ENCODE measurements around the gene PCMTD2. TPM values are rescaled to one million over a fixed set of nuclear protein-coding genes. Genes with fewer than 3 reads are reported as not detected.

Gene PCMTD2
- total and polyA plus RNA-seq, 10 of the 15 experiments (the other 5 are each of a cell fraction or from before 2014, with no cell fraction given): 6.8 to 36.8 (median 16.5) TPM

- peak; percentile 69 for TF ChIP-seq KLF5 (IDR thresholded peaks at IDR 0.05; ENCODE audit: partially characterized antibody)
- 0 out of 2 replicates have a peak, but pooled peaks have one; percentile 9 for TF ChIP-seq TAF1 (IDR thresholded peaks at IDR 0.05; ENCODE audit: borderline replicate concordance, low read depth, low read length)
- no peak for TF ChIP-seq ZZZ3 (IDR thresholded peaks at IDR 0.05; ENCODE audit: control insufficient read depth, insufficient read length, low read depth)
- TF ChIP-seq ESRRA (IDR thresholded peaks at IDR 0.05; ENCODE audit: low read length): no peak
- no peak for TF ChIP-seq MEF2B (IDR thresholded peaks at IDR 0.05; ENCODE audit: partially characterized antibody, poor library complexity, severe bottlenecking)
- TF ChIP-seq, protein P1, sequence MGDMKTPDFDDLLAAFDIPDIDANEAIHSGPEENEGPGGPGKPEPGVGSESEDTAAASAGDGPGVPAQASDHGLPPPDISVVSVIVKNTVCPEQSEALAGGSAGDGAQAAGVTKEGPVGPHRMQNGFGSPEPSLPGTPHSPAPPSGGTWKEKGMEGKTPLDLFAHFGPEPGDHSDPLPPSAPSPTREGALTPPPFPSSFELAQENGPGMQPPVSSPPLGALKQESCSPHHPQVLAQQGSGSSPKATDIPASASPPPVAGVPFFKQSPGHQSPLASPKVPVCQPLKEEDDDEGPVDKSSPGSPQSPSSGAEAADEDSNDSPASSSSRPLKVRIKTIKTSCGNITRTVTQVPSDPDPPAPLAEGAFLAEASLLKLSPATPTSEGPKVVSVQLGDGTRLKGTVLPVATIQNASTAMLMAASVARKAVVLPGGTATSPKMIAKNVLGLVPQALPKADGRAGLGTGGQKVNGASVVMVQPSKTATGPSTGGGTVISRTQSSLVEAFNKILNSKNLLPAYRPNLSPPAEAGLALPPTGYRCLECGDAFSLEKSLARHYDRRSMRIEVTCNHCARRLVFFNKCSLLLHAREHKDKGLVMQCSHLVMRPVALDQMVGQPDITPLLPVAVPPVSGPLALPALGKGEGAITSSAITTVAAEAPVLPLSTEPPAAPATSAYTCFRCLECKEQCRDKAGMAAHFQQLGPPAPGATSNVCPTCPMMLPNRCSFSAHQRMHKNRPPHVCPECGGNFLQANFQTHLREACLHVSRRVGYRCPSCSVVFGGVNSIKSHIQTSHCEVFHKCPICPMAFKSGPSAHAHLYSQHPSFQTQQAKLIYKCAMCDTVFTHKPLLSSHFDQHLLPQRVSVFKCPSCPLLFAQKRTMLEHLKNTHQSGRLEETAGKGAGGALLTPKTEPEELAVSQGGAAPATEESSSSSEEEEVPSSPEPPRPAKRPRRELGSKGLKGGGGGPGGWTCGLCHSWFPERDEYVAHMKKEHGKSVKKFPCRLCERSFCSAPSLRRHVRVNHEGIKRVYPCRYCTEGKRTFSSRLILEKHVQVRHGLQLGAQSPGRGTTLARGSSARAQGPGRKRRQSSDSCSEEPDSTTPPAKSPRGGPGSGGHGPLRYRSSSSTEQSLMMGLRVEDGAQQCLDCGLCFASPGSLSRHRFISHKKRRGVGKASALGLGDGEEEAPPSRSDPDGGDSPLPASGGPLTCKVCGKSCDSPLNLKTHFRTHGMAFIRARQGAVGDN (IDR thresholded peaks at IDR 0.05): peak; percentile 95
- TF ChIP-seq RELA (IDR thresholded peaks at IDR 0.05; ENCODE audit: borderline replicate concordance, partially characterized antibody): peak; percentile 49
- no peak for TF ChIP-seq CUX1 (IDR thresholded peaks at IDR 0.05; ENCODE audit: insufficient replicate concordance, low read depth, low read length)
- peak in 1 of 2 experiments; percentile 61; a peak in 2 of 4 replicates for TF ChIP-seq BHLHE40 (IDR thresholded peaks at IDR 0.05; ENCODE audit: borderline replicate concordance in 1 of 2, low read depth in 2 of 2, low read length in 1 of 2)
- TF ChIP-seq CTCF (IDR thresholded peaks at IDR 0.05 in 2 of 3, conservative IDR thresholded peaks at IDR 0.05 in 1 of 3; ENCODE audit: control insufficient read depth in 2 of 3, extremely low read depth in 1 of 3, insufficient read depth in 1 of 3, low read depth in 3 of 3, low read length in 3 of 3): peak in 1 of 3 experiments; percentile 16; a peak in 1 of 6 replicates
- no peak for TF ChIP-seq FOXM1 (IDR thresholded peaks at IDR 0.05; ENCODE audit: low read depth, low read length)
- TF ChIP-seq SIN3A (IDR thresholded peaks at IDR 0.05; ENCODE audit: low read depth, low read length): no peak
- peak; percentile 95 for TF ChIP-seq NKRF (conservative IDR thresholded peaks at IDR 0.05)
Observed at GRCh38 chr20:64255361-64256281, at the start of gene PCMTD2 (continued).

Measured in GM12878 (cell line).